Thyroid gland (tissue), 4 donors: ENCODE results near the gene PPP1R3F. TPM values are rescaled to one million over a fixed set of nuclear protein-coding genes. Genes with fewer than 3 reads are reported as not detected.

ENCODE experiments used
- DNase-seq, 2 donors: peaks; one replicate each; pipeline ENCODE4 v3.0.0-alpha.2; 2019
- H3K27ac ChIP-seq, 3 donors: fragments of 200-600 bp; sonication (generic); 1 replicate in 2 of 3; 2 replicates in 1 of 3; pipeline ENCODE4 v1.5.1; 2016 to 2019; ENCODE audit warnings: mild to moderate bottlenecking in 1 of 3, moderate library complexity in 1 of 3
- H3K27me3 ChIP-seq: fragments of 200-600 bp; sonication (generic); one replicate; pipeline ENCODE4 v1.5.1; 2019
- H3K36me3 ChIP-seq, 2 donors: fragments of 200-600 bp; sonication (generic); one replicate each; pipeline ENCODE4 v1.5.1; 2016 to 2019
- H3K4me1 ChIP-seq, 2 donors: fragments of 200-600 bp; sonication (generic); one replicate each; pipeline ENCODE4 v1.5.1; 2017 to 2019
- H3K4me3 ChIP-seq, 3 donors: fragments of 200-600 bp; sonication (generic); replicated peaks in 1 of 3; 1 replicate in 2 of 3; 2 replicates in 1 of 3; pipeline ENCODE4 v1.5.1; 2016; ENCODE audit warnings: mild to moderate bottlenecking in 1 of 3
- H3K9me3 ChIP-seq: fragments of 200-600 bp; sonication (generic); one replicate; pipeline ENCODE4 v1.5.1; 2017
- POLR2A ChIP-seq, 2 donors: fragments of 450-650 bp; IDR thresholded peaks; one replicate each; pipeline ENCODE4 v1.6.1; 2017; ENCODE audit warnings: antibody characterized with exemption in 2 of 2, mild to moderate bottlenecking in 2 of 2, moderate library complexity in 1 of 2
- WGBS, 2 donors: methylation state at CpG; one replicate each; pipeline ENCODE4 v1.1.5; 2017; 5-methylcytosine and 5-hydroxymethylcytosine counted together
- intact Hi-C: fragments of 100-400 bp; cut with DNase I; formaldehyde crosslinking; loops from one replicate; pipeline ENCODE4 v1.15.1; 2023
- total RNA-seq, 4 donors: library from RNA; depleted of rRNA; stranded (reverse); fragments of >200 nt; gene quantifications; one replicate each; pipeline ENCODE4 v1.2.3, GENCODE V29; 2016
- TF ChIP-seq, protein P1 (sequence below), 6 experiments: fragments of 200-600 bp in 3 of 6; fragments of 450-650 bp in 3 of 6; sonication (generic) in 3 of 6; IDR thresholded peaks; one replicate each; pipeline ENCODE4 v1.5.1; 2016 to 2019; ENCODE audit warnings: antibody characterized with exemption in 6 of 6, mild to moderate bottlenecking in 2 of 6, inconsistent platforms in 1 of 6, moderate library complexity in 1 of 6

The PPP1R3F gene
- total RNA-seq, 4 donors from 2014 or later, result 7.7 to 15.7 (median 12.5) TPM

DNA sequence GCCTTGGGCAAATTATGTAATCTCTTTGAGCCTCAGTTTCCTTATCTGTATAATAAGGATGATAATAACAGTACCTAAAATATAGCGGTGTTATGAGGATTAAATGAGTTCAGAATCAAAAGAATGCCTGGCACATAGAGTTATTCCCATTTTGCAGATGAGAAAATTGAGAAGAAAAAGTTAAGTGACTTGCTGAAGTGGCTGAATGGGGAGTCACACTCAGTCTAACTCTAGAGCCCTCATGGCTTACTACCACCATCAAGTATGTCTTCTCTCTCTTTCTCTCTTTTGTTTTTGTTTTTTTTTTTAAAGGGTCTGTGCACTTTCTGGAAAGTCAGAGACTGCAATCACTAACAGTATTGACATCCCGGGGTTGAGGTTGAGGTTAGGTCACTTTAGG lies 37.1 kb upstream of the PPP1R3F start:
- 82 to 87% methylated on average over 2 of the region's 2 CpGs for WGBS, 2 donors
- Histone ChIP-seq H3K4me1 (peaks cover 0 to 3% of the 10 kb centered on the region in 2 donors), H3K27ac (no peak overlapping the region), H3K27me3 (no peaks in the 10 kb centered on the region), H3K9me3 (no peaks in the 10 kb centered on the region), H3K36me3 (no peaks in the 10 kb centered on the region), H3K4me3 (no peak overlapping the region)
- DNase-seq, result no peak
- intact Hi-C loops, result no loop called here
- no peak for TF ChIP-seq POLR2A (IDR thresholded peaks at IDR 0.05)
- TF ChIP-seq, protein P1, sequence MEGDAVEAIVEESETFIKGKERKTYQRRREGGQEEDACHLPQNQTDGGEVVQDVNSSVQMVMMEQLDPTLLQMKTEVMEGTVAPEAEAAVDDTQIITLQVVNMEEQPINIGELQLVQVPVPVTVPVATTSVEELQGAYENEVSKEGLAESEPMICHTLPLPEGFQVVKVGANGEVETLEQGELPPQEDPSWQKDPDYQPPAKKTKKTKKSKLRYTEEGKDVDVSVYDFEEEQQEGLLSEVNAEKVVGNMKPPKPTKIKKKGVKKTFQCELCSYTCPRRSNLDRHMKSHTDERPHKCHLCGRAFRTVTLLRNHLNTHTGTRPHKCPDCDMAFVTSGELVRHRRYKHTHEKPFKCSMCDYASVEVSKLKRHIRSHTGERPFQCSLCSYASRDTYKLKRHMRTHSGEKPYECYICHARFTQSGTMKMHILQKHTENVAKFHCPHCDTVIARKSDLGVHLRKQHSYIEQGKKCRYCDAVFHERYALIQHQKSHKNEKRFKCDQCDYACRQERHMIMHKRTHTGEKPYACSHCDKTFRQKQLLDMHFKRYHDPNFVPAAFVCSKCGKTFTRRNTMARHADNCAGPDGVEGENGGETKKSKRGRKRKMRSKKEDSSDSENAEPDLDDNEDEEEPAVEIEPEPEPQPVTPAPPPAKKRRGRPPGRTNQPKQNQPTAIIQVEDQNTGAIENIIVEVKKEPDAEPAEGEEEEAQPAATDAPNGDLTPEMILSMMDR (IDR thresholded peaks at IDR 0.05), result no peak

GRCh38 chrX:49233176-49233575 lies 36.4 kb upstream of the PPP1R3F start, which contains the start of gene CACNA1F:
Gene CACNA1F, minus strand, starts transcription at chrX:49233340. Its CDS starts 31 bp downstream, at chrX:49233309.
- no peak within 1 kb of the TSS for H3K27ac ChIP-seq
- DNase-seq, result no peak
- no peaks in the 10 kb centered on the region for H3K27me3 ChIP-seq
- H3K4me3 ChIP-seq, result no peak within 1 kb of the TSS
- no peak for TF ChIP-seq POLR2A (IDR thresholded peaks at IDR 0.05)
- TF ChIP-seq, protein P1 (IDR thresholded peaks at IDR 0.05), result no peak
- H3K9me3 ChIP-seq, result no peaks in the 10 kb centered on the region
- intact Hi-C loops, result no loop called here
- H3K4me1 ChIP-seq, result peaks cover 0 to 3% of the 10 kb centered on the region in 2 donors
- H3K36me3 ChIP-seq, result no peaks in the 10 kb centered on the region
- 87 to 89% methylated on average over 9 of the region's 9 CpGs for WGBS, 2 donors

- H3K36me3 ChIP-seq, result no peaks in the 10 kb centered on the region
- TF ChIP-seq POLR2A (IDR thresholded peaks at IDR 0.05), result no peak
- TF ChIP-seq, protein P1 (IDR thresholded peaks at IDR 0.05), result no peak
- no peak for DNase-seq
- H3K27me3 ChIP-seq, result no peaks in the 10 kb centered on the region
- H3K9me3 ChIP-seq, result no peaks in the 10 kb centered on the region
- peaks cover 0 to 3% of the 10 kb centered on the region in 2 donors for H3K4me1 ChIP-seq
- no peak overlapping the region for H3K4me3 ChIP-seq
- WGBS, 2 donors, result 87% methylated on average over 3 of the region's 56 CpGs; no CpG with 5 or more reads in 1 of the 2 donors
- intact Hi-C loops, result no loop called here
- H3K27ac ChIP-seq, result no peak overlapping the region
Observed at GRCh38 chrX:49233887-49234555, 35.6 kb upstream of the PPP1R3F start.

DNA sequence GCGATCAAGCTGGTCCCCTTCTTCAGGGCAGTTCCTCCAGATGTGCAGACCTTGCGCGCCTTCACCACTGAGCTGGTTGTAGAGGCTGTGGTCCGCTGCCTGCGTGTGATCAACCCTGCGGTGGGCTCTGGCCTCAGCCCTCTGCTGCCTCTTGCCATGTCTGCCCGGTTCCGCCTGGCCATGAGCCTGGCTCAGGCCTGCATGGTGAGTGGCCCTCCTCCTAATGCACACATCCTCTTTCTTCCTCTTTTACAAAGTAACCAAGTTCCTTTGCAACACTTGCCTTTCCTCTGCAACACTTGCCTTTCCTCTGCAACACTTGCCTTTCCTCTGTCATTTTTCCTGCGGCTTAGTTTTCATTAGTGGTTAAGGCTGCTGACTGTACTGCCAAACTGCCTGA lies 32.5 kb upstream of the PPP1R3F start:
- no peaks in the 10 kb centered on the region for H3K27me3 ChIP-seq
- TF ChIP-seq, protein P1 (IDR thresholded peaks at IDR 0.05), result no peak
- TF ChIP-seq POLR2A (IDR thresholded peaks at IDR 0.05), result no peak
- no peak overlapping the region for H3K4me3 ChIP-seq
- H3K36me3 ChIP-seq, result no peaks in the 10 kb centered on the region
- H3K4me1 ChIP-seq, result peaks cover 0 to 3% of the 10 kb centered on the region in 2 donors
- no peaks in the 10 kb centered on the region for H3K9me3 ChIP-seq
- 85 to 97% methylated on average over 7 to 8 of the region's 9 CpGs for WGBS, 2 donors
- DNase-seq, result no peak
- H3K27ac ChIP-seq, result no peak overlapping the region
- intact Hi-C loops, result no loop called here

DNA sequence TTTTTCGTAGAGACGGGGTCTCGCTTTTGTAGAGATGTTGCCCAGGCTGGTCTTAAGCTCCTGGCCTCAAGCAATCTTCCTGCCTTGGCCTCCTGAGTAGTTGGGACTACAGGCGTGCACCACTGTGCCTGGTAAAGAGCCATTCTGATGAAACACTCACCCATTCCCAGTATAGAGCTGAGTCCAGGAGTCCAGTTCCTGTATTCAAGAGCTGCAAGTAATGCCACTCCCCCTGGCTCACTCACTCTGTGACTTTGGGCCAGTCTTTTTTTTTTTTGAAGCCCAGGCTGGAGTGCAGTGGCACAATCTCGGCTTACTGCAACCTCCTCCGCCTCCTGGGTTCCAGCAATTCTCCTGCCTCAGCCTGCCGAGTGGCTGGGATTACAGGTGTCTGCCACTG lies 30.9 kb upstream of the PPP1R3F start:
- Histone ChIP-seq H3K4me3 (no peak overlapping the region), H3K36me3 (no peaks in the 10 kb centered on the region), H3K27me3 (no peaks in the 10 kb centered on the region), H3K9me3 (no peaks in the 10 kb centered on the region), H3K4me1 (peaks cover 0 to 3% of the 10 kb centered on the region in 2 donors), H3K27ac (no peak overlapping the region)
- no peak for TF ChIP-seq POLR2A (IDR thresholded peaks at IDR 0.05)
- TF ChIP-seq, protein P1 (IDR thresholded peaks at IDR 0.05), result no peak
- 79 to 83% methylated on average over 6 to 7 of the region's 7 CpGs for WGBS, 2 donors
- DNase-seq, result no peak
- intact Hi-C loops, result no loop called here
